K562 (cell line): Measurements from ENCODE around the gene GTPBP2. TPM values are rescaled to one million over a fixed set of nuclear protein-coding genes. Genes with fewer than 3 reads are reported as not detected.

Source experiments
- ARID2 ChIP-seq: fragments of 450-650 bp; IDR thresholded peaks from 2 replicates; pipeline ENCODE4 v1.6.1; 2017; ENCODE audit warnings: antibody characterized with exemption, mild to moderate bottlenecking
- MAFG ChIP-seq: fragments of 450-650 bp; conservative IDR thresholded peaks from 2 replicates; pipeline ENCODE4 v1.6.1; 2016; ENCODE audit warnings: missing genetic modification characterization, missing compliant biosample characterization
- NCOA6 ChIP-seq: fragments of 450-650 bp; IDR thresholded peaks from 2 replicates; pipeline ENCODE4 v1.6.1; 2017; ENCODE audit warnings: mild to moderate bottlenecking
- SMAD3 ChIP-seq: fragments of 450-650 bp; formaldehyde crosslinking; conservative IDR thresholded peaks from 2 replicates; pipeline ENCODE4 v1.4.0; 2020; ENCODE audit warnings: mild to moderate bottlenecking
- ZNF274 ChIP-seq: IDR thresholded peaks from 2 replicates; pipeline ENCODE4 v1.6.1; 2011; ENCODE audit warnings: low read depth, mild to moderate bottlenecking, low read length, moderate library complexity, borderline replicate concordance
- ZNF584 ChIP-seq: fragments of 200-800 bp; sonication (Bioruptor generic); IDR thresholded peaks from 2 replicates; pipeline ENCODE4 v1.6.1; 2016; ENCODE audit warnings: low read depth, mild to moderate bottlenecking, missing genetic modification characterization, missing compliant biosample characterization
- ZZZ3 ChIP-seq: fragments of 450-650 bp; IDR thresholded peaks from 2 replicates; pipeline ENCODE4 v1.6.1; 2016; ENCODE audit warnings: antibody characterized with exemption, mild to moderate bottlenecking, moderate library complexity
- polyA plus RNA-seq, 8 experiments: library from polyadenylated mRNA; depleted of rRNA in 4 of 8; stranded (reverse) in 5 of 8; unstranded in 3 of 8; fragments of >200 nt; fragmentation: Nextera tagmentation in 2 of 8; fragmentation: Illumina TruSeq in 1 of 8; extraction: Ambion mirVana in 2 of 8; extraction: Trizol in 1 of 8; gene quantifications; 2 replicates each; pipeline versions ENCODE4 v1.2.1 to v1.2.3, GENCODE V29; 2011 to 2014; ENCODE audit warnings: inconsistent platforms in 1 of 8, missing spikeins in 1 of 8
- total RNA-seq, 7 experiments: library from RNA; depleted of rRNA in 6 of 7; stranded (reverse); fragments of >200 nt in 6 of 7; fragmentation: Illumina TruSeq in 2 of 7; extraction: Trizol in 2 of 7; gene quantifications; 2 replicates each; pipeline versions ENCODE4 v1.2.1 to v1.2.3, GENCODE V29; 2011 to 2021; ENCODE audit warnings: low replicate concordance in 1 of 7
- TF ChIP-seq, protein P1 (sequence below), 3 experiments: IDR thresholded peaks in 2 of 3; conservative IDR thresholded peaks in 1 of 3; 2 replicates each; pipeline ENCODE4 v1.5.1; 2011 to 2012; ENCODE audit warnings: low read length in 3 of 3, mild to moderate bottlenecking in 3 of 3, control low read depth in 2 of 3, improper control_type of control experiment in 1 of 3, inconsistent platforms in 1 of 3, low read depth in 1 of 3, mixed read lengths in 1 of 3, moderate library complexity in 1 of 3; ENCODE audit not compliant: insufficient read depth in 2 of 3
- TF ChIP-seq, protein P2 (sequence below): IDR thresholded peaks from 3 replicates; pipeline ENCODE4 v1.6.1; 2011; ENCODE audit warnings: borderline replicate concordance, mild to moderate bottlenecking; ENCODE audit not compliant: insufficient read length, insufficient read depth
- TF ChIP-seq, protein P3 (sequence below): fragments of 250-450 bp; sonication (Bioruptor Pico); IDR thresholded peaks from 2 replicates; pipeline ENCODE4 v1.8.0; 2021; ENCODE audit warnings: moderate library complexity, mild to moderate bottlenecking, inconsistent platforms
- TF ChIP-seq, protein P4 (sequence below), 2 experiments: fragments of 450-650 bp in 1 of 2; sonication (generic) in 1 of 2; formaldehyde crosslinking in 1 of 2; IDR thresholded peaks; 2 replicates each; pipeline versions ENCODE4 v1.7.1 to v1.9.0; 2016 to 2022; ENCODE audit warnings: inconsistent platforms in 1 of 2, mild to moderate bottlenecking in 1 of 2, missing genetic modification reagents in 1 of 2
- TF ChIP-seq, protein P5 (sequence below): fragments of 450-650 bp; IDR thresholded peaks from 2 replicates; pipeline ENCODE4 v1.6.1; 2017; ENCODE audit warnings: antibody characterized with exemption

GTPBP2 gene
- total and polyA plus RNA-seq, 9 of the 15 experiments (the other 6 are each of a cell fraction or from before 2014, with no cell fraction given) = 48.4 to 196 (median 111) TPM

DNA sequence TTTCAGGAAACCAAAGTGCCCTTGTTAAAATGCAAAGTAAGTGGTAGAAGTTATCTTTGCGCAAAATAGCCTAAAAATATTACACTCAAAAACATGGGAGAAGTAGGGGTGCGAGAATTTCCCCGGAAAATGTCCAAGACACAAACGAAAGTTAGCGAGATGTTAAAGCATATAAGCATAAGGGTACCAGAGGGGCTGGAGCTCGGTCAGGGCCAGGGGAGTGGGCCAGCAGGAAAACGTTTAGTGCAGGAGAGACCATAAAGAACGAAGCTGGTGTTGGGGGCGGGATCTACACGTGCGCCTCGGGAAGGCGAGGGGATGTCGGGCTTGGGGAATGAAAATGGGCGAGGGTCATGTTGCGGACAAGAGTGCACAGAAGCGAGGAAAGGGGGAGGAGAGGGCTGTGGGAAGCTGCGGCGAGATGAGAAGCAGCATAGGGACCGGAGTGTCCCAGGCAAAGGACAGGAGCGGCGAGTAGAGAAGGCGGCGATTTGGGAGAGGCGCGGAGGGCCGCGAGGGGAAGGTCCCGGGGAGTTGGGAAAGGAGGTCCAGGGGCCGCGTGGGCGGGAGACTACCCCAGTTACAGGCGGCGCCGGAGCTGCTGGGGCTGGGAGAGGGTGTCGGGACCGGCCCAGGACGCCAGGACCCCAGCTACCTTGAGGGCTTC is 53.8 kb downstream of the GTPBP2 start (continued):
- TF ChIP-seq, protein P1, sequence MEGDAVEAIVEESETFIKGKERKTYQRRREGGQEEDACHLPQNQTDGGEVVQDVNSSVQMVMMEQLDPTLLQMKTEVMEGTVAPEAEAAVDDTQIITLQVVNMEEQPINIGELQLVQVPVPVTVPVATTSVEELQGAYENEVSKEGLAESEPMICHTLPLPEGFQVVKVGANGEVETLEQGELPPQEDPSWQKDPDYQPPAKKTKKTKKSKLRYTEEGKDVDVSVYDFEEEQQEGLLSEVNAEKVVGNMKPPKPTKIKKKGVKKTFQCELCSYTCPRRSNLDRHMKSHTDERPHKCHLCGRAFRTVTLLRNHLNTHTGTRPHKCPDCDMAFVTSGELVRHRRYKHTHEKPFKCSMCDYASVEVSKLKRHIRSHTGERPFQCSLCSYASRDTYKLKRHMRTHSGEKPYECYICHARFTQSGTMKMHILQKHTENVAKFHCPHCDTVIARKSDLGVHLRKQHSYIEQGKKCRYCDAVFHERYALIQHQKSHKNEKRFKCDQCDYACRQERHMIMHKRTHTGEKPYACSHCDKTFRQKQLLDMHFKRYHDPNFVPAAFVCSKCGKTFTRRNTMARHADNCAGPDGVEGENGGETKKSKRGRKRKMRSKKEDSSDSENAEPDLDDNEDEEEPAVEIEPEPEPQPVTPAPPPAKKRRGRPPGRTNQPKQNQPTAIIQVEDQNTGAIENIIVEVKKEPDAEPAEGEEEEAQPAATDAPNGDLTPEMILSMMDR (IDR thresholded peaks at IDR 0.05 in 2 of 3, conservative IDR thresholded peaks at IDR 0.05 in 1 of 3; ENCODE audit: insufficient read depth in 2 of 3, low read depth in 1 of 3, low read length in 3 of 3) = no peak
- TF ChIP-seq ZZZ3 (no peak), ZNF584 (no peak; the same call in 1 of the 2 replicates), ARID2 (peak; percentile 67; the same call in 1 of the 2 replicates), NCOA6 (no peak), MAFG (tag) (no peak), SMAD3 (CRISPR knock-in tag) (no peak), ZNF274 (no peak)
- TF ChIP-seq, protein P2, sequence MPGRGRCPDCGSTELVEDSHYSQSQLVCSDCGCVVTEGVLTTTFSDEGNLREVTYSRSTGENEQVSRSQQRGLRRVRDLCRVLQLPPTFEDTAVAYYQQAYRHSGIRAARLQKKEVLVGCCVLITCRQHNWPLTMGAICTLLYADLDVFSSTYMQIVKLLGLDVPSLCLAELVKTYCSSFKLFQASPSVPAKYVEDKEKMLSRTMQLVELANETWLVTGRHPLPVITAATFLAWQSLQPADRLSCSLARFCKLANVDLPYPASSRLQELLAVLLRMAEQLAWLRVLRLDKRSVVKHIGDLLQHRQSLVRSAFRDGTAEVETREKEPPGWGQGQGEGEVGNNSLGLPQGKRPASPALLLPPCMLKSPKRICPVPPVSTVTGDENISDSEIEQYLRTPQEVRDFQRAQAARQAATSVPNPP = no peak
- TF ChIP-seq, protein P3, sequence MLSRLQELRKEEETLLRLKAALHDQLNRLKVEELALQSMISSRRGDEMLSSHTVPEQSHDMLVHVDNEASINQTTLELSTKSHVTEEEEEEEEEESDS (CRISPR knock-in tag) = no peak
- TF ChIP-seq, protein P4, sequence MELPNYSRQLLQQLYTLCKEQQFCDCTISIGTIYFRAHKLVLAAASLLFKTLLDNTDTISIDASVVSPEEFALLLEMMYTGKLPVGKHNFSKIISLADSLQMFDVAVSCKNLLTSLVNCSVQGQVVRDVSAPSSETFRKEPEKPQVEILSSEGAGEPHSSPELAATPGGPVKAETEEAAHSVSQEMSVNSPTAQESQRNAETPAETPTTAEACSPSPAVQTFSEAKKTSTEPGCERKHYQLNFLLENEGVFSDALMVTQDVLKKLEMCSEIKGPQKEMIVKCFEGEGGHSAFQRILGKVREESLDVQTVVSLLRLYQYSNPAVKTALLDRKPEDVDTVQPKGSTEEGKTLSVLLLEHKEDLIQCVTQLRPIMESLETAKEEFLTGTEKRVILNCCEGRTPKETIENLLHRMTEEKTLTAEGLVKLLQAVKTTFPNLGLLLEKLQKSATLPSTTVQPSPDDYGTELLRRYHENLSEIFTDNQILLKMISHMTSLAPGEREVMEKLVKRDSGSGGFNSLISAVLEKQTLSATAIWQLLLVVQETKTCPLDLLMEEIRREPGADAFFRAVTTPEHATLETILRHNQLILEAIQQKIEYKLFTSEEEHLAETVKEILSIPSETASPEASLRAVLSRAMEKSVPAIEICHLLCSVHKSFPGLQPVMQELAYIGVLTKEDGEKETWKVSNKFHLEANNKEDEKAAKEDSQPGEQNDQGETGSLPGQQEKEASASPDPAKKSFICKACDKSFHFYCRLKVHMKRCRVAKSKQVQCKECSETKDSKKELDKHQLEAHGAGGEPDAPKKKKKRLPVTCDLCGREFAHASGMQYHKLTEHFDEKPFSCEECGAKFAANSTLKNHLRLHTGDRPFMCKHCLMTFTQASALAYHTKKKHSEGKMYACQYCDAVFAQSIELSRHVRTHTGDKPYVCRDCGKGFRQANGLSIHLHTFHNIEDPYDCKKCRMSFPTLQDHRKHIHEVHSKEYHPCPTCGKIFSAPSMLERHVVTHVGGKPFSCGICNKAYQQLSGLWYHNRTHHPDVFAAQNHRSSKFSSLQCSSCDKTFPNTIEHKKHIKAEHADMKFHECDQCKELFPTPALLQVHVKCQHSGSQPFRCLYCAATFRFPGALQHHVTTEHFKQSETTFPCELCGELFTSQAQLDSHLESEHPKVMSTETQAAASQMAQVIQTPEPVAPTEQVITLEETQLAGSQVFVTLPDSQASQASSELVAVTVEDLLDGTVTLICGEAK (IDR thresholded peaks at IDR 0.05) = 0 out of 2 replicates have a peak, but pooled peaks have one; percentile 27
- TF ChIP-seq, protein P4 (CRISPR knock-in tag; IDR thresholded peaks at IDR 0.05) = no peak
- TF ChIP-seq, protein P5, sequence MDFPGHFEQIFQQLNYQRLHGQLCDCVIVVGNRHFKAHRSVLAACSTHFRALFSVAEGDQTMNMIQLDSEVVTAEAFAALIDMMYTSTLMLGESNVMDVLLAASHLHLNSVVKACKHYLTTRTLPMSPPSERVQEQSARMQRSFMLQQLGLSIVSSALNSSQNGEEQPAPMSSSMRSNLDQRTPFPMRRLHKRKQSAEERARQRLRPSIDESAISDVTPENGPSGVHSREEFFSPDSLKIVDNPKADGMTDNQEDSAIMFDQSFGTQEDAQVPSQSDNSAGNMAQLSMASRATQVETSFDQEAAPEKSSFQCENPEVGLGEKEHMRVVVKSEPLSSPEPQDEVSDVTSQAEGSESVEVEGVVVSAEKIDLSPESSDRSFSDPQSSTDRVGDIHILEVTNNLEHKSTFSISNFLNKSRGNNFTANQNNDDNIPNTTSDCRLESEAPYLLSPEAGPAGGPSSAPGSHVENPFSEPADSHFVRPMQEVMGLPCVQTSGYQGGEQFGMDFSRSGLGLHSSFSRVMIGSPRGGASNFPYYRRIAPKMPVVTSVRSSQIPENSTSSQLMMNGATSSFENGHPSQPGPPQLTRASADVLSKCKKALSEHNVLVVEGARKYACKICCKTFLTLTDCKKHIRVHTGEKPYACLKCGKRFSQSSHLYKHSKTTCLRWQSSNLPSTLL = no peak; the same call in 1 of the 2 replicates
